NB4 (cell line): ENCODE measurements around the gene CCDC78.

Experiments
- POLR2A ChIP-seq: IDR thresholded peaks from 2 replicates; pipeline ENCODE4 v1.6.1; 2011; ENCODE audit warnings: mild to moderate bottlenecking; ENCODE audit not compliant: insufficient read length; ENCODE audit errors: extremely low read depth
- TF ChIP-seq, protein P1 (sequence below): IDR thresholded peaks from one replicate; pipeline ENCODE4 v1.5.1; 2012; ENCODE audit warnings: low read depth, low read length

DNA sequence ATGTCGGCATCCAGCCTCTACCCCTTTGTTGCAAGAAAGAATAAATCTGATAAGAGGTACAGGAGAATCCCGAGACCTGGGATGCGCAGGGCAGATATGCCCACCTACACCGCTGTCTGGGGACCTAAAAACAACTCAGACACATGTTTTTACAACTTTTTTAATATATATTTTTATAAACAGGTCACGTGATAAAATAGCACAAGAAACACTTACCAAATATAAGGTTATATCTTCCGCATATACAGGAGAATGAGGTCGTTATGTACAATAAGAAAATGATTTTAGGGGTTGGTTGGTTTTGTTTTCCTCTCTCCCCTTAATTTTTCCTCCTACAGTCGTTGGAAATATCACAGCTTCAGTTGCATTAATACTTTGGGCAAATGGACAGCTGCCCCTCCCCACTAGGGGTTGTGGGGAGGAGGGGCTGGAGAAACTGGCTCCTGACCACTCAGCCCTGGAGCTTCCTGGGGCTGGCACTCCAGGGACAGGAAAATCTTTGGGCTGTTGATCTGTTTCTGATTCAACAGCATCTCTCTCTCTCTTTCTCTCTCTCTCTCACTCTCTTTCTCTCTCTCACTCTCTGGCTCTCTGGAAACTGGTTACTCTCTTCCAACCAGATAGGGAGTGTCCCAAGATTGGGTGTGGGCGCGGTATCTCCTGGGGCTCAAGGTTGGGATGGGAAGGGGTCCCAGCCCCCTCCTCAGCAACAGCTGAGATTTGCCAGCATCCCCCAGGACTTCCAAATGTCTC is 33.7 kb downstream of the CCDC78 start:
- TF ChIP-seq, protein P1, sequence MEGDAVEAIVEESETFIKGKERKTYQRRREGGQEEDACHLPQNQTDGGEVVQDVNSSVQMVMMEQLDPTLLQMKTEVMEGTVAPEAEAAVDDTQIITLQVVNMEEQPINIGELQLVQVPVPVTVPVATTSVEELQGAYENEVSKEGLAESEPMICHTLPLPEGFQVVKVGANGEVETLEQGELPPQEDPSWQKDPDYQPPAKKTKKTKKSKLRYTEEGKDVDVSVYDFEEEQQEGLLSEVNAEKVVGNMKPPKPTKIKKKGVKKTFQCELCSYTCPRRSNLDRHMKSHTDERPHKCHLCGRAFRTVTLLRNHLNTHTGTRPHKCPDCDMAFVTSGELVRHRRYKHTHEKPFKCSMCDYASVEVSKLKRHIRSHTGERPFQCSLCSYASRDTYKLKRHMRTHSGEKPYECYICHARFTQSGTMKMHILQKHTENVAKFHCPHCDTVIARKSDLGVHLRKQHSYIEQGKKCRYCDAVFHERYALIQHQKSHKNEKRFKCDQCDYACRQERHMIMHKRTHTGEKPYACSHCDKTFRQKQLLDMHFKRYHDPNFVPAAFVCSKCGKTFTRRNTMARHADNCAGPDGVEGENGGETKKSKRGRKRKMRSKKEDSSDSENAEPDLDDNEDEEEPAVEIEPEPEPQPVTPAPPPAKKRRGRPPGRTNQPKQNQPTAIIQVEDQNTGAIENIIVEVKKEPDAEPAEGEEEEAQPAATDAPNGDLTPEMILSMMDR, result no peak
- TF ChIP-seq POLR2A, result no peak
